Hematopoietic multipotent progenitor cell treated with erythropoietin and hydrocortisone succinate and interleukin-3 and kit ligand, for 15 days (in vitro differentiated cells): ENCODE results near the gene HTT.

ENCODE experiments used
- DNase-seq: peaks from one replicate; pipeline ENCODE4 v3.0.0-alpha.2; 2015; ENCODE audit warnings: low spot score

The HTT gene

DNA sequence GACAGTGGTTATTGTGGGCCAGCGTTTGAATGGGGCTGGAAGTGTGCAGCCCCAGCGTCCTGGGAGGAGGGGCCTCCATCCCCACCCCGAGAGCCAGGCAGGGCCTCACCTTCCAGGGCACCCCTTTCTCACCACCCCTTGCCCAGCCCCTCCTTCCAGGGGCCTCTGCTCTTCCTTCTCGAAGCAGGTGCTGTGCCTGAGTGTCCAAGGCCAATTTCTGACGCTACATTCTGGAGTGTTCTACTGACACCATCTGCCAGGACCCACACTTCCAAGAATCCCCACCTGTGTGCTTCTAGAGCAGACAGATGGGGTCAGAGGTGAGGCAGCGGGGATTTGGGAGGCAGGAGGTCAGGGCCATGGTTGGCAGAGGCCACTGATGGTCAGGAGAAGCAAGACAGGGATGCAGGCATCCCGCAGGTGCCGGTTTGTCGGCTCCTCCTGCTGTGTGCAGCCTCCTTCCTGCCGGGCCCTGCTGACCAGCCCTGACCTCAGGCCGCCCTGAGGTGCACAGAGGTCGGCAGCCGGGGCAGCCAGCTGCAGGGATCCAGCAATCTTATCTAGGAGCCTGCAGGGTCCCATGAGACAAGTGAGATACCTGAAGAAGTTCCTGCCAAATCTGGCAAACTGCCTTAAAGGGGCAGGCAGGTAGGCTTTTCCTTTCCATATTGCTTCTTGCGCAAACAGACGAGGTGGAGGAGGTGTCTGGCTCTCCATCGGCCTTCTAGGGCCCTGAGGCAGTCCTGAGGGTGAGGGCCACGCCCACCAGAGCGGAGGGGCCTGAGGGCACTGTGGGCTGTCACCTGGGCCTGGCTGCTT, 193.3 kb downstream of the HTT start:
- DNase-seq: no peak

DNA sequence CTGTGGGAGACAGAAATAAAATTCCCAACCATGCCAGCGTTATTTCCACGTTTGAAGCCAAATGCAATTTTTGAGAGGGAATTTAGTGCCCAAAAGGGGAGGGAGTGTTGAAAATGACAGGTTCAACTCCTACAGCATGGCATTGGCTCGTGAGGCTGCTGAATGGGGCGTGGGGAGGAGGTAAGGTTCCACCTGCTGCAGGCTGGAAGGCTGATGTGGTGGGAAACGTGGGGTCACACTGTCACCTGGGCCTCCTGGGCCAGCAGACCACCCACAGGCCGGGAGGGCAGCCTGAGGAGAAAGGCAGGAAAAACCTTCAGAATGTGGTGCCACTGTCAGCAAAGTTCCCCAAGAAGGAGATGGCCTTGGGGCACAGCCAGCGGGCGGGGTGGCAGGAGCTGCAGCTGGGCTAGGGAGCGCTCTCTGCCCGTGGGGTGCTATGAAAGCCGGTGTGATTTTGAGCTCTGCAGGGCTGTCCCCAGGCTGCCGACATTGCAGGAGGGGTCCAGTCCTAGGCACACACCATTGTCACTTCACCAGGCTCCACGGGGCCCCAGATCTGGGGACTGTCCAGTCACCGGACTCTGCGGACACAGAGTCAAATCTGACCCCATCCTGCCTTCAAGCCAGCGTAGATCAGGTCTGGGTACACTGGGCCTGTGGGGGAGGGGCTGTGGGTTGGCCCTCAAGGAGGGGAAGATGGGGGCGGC, 194.1 kb downstream of the HTT start:
- no peak for DNase-seq

DNA sequence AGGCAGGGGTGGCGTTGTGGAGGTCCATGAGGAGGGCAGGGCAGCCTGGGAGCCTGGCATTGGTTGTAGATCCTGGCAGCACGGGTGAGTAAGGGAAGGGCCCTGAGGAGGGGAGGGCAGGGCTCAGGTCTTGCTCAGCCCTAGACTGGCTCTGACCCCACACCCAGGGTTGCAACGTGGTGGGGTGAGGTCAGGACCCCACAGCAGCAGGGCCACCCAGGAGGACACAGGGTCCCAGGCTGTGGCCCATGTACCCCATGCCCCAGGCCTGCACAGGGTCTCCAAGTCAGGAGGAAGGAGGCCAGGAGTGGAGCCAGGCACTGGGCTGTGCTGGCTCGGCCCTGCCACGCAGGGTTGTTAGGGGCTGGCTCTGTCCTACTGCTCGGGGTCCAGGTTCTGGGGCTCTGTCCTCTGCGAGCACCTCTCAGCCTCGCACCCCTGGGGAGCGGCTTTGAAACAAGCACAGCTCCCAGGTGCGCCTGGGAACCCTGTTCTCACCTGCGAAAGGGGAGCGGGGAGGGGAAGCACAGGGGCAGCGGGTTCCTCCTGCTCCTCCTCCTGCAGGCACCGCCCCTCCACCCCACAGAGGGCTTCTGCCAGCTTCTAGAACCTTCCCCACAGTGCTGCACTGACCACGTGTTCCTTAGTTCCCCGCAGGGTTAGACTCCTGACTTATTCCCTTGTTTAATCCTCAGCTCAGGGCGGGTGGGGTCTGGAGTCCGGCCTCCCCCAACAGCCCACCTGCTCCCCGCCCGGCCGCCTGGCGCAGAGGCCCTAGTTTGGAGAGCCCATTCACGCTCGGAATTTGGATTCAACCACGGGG, 194.8 kb downstream of the HTT start:
- DNase-seq: no peak

DNA sequence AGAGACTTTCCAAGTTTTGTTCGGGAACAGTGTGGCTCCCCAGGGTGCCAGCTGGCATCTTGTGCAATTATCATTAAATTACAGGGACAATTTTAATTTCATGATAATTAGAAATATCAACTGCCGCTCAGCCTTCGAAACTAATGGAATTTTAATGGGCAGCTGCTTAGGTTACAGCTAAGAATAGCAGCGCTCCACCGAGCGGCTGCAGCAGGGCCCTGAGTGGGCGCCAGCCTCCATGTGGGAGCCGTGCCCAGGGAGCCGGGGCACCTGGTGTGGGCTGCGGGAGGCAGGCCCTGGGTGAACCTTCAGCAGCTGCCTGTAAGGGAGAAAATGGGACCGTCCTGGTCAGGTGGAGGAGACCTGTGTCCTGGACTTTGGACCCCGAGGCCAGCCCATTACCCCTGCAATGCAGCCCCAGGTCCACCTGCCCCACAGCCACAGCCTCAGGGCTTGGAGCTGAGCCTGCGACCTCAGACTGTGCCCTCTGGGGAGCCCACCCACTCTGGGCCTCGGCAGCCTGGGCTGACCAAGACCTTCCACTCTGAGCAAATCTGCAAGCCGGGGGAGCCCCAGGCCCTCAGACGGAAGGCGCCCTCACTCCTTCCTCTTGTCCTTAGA, 195.6 kb downstream of the HTT start:
- DNase-seq: no peak

DNA sequence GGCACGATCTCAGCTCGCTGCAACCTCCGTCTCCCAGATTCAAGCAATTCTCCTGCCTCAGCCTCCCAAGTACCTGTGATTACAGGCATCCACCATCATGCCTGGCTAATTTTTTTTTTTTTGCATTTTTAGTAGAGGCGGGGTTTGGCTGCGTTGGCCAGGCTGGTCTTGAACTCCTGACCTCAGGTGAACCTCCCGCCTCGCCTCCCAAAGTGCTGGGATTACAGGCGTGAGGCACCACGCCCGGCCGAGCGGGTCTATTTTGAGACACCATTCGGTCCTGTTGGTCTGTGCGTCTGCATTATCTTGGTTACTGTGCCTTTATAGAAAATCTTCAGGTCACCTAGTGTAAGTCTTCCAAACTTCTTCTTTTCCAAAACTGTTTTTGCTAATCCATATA, 196.7 kb downstream of the HTT start:
- no peak for DNase-seq

DNA sequence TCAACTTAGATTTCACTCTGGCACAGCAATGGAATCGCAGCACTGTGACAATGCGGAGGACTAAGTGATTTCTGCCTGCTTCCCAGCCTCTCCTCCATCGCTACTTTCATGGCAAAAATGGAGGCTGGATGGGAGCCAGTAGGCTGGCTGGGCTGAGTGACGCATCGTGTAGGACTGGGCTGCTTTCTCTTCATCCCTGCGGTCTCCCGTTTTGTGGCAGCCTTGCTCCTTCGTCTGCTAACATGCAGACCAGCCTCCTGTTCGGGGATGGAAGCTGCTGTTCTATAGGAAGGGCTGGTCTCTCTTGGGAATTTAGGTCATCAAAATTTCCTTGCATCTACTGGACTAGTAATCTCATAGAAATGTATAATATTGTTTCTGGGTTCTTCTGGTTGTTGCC, 202.5 kb downstream of the HTT start:
- no peak for DNase-seq

DNA sequence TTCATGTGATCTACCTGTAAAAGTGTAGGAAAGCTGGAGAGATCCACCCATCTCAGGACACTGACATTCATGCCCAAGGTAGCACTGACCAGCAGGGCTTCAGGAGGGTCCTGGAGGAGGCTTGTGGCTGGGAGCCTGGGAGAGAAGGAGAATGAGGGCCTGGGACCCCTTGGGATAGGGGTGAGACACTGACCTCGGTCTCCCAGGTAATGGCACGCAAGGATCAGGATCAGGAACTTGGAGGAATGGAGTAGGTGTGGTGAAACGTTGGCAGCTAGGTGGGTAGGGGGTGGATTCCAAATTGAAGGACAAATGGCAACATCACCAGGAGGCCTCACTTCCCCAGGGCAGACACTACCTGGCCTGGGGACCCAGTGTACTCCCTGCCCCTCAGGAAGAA, 206.0 kb downstream of the HTT start:
- DNase-seq: no peak

DNA sequence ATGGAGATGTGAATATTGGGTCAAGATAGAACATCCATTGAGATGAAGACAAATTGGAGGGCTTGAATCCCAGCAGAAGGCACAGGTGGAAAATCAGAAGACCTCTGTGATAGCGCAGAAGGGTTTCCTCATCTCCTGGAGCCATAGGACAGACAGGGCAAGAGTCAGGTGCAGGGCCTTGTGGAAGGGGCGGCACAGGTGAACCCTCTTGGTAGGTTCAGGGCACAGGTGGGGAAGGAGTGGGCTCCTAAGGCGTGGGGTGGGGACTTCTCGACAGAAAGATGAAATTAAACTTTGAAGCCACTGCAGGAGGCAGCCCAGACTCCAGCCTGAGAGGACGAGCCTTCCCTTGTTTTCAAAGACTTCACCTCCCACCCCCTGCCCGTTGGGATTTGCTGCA, 209.0 kb downstream of the HTT start:
- no peak for DNase-seq

DNA sequence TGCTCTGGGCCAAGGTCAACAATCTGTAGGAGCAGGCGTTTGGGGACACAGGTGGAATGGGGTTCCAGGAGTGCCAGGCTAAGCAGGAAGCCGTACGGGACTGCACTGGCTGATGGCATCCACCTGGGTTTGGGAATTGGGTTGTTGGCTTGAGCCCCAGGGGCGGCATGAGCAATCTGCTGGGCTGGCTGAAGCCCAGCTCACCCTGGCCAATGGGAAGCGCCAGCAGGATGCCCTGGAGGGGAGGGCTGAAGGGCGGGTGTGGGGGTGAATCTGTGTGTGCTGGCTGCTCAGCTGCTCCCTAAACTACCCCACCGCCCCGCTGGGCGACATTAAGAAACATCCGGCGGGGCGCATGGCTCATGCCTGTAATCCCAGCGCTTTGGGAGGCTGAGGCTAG, 209.4 kb downstream of the HTT start:
- DNase-seq: no peak

DNA sequence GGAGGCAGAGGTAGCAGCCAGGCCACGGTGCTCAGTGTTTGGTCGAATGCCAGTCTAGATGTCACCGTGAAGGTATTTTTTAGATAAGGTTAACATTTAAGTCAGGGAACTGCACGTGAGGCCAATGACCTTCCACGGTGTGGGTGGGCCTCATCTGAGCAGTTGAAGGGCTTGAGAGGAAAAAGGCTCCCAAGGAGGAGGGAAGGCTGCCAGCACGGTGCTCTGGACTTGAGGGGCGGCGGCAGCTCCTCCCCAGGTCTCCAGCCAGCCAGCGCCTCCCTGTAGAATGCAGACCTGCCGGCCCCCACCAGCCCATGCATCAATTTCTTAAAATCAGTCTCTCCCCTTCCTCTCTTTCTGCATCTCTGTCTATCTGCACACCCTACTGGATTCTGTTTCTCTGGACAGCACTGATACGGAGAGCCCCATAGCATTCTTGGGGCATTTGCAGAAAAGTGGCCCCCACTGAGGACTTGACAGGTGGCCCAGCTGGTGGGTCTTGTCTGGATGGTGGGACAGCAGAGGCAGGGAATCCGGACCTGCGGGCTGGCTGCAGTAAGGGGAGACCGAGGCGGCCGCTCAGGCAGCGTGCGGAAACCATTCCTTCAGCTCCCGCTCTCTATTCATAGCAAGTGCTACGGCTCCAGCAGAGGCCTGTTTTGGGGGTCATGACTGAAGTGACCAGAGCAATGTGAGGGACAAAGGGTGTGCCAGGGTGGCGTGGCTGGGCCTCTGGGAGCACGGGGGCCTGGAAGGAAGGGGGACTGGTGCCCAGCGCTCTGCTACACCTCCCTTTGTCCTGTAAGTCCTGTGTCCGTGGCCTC, 210.5 kb downstream of the HTT start:
- DNase-seq: no peak

DNA sequence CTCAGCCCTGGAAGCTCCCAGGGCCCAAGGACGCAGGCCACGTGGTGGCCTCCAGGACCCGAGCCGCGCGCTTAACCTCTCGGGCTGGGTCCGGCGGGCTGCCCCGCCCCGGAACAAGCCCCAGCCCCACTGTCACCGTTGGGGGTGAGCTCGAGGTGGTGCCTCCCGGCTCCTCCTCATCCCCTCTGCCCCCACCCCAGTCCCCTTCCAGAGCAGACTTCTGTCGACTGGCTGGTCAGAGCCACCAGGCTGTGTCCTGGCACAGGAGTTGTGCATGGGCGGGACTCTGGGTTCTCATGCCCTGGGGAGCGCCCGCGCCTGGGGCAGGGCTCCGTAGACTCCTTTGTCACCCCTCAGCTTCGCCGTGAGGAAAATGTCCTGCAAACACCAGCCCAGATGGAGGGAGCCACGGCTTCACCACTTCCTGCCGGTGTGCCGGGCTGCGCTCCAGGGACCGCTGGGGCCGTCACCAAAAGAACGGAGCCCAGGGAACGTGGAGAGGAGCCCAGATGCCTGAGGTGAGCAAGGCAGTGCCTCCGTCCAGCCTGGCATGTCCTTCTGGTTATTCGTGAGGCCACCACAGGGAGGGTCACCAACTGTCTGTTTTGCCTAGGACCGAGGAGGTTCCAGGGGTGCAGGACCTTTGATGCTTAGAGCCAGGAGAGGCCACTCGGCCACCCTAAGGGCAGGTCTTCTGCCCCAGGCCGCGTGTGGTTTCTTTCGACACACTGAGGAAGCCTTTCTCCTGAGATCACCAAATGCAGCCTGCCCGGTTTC, 211.3 kb downstream of the HTT start:
- DNase-seq: no peak

DNA sequence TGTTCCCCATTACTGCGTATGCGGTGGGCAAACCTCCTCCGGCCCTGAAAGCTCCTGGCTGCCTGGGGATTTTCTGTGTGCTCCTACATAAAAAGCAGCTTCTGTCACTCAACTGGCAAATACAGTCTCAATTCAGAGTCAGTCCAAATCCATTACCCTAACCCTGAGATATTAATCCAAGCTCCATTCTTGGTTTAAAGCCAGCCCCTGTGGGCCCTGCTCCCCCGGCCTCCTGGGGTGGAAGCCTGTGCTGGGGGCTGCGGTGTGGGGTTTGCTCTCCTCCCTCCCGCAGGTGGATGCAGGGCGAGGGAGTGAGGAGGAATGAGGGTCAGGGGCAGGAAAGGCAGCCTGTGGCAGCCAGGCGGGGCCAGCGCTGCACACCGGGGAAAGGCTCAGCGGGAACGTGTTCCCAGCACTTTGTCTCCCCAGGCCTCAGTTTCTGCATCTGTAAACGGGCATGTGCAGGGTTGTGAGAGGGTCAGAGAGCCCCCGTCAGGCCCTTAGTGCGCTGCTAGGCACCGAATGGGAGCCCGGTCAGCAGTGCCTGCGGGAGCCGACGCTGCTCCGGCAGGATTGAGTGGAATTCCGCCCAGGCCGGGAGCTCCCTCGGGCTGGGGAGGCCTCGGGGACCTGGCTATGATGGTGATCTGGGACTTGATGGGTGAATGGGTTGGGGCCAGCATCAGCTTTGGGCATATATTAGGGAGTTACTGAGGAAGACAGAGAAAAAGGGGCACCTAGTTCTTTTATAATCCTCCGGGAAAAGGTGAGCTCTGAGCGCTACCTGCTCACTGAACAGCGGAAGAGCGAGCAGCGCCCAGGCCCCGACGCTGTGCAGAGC, 212.1 kb downstream of the HTT start:
- no peak for DNase-seq

DNA sequence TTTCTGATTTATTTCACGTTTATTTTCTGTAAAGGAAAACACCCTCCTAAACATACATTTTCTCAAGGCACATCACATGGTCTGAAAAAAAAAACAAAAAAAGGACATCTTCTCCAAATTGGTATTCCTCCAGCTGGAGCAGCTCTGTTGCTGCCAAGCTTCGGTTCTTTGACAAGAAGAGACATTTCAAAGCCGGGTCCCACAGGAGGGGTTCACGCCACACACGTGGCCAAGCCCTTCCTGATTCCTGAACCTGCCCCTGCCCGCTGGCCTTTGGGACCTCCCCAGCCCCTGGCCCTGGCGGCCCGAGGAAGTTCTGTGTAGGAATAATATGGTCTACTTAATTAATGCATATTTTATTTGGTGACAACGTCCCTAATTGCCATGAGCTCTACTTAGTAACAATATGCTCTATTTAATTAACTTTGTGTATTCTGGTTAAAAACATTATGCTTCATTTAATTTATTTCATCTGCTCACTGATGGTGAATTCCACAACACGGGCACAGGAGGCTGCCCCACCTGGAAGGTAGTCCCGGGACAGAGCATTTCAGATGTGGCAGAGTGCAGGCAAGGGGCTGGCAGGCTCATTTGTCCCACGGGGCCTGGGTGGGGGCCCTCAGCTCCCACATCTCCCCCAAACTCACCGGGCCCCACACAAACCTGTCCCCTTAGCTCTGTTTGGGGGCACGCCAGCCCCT, 212.9 kb downstream of the HTT start:
- no peak for DNase-seq

DNA sequence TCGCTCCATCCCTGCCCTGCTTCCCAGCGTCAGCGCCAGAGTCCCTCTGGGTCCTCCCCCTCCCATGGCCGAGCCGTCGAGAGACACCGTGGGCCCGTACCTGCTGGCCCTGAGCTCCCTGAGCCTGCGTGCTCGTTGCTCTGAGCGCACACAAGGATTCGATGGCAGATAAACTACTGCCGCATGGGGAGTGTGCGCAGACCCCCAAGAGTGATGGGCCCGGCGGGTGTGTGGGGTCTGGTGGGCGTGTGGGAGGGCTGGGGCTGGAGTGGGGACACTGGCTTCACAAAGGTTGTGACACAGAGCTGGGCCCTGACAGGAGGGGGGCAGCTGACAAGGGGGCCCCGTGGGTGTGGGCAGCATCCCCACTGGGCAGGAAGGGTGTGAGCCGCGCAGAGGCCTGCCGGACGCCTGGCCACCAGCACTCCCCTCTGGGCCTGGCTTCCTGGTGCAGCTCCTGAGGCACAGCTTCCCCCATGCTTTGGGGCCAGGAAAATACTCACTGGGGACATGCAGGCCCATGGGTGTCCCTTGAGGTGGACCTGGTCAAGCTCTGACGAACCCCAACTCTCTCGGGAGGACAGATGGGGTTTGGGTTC, 213.6 kb downstream of the HTT start:
- no peak for DNase-seq

DNA sequence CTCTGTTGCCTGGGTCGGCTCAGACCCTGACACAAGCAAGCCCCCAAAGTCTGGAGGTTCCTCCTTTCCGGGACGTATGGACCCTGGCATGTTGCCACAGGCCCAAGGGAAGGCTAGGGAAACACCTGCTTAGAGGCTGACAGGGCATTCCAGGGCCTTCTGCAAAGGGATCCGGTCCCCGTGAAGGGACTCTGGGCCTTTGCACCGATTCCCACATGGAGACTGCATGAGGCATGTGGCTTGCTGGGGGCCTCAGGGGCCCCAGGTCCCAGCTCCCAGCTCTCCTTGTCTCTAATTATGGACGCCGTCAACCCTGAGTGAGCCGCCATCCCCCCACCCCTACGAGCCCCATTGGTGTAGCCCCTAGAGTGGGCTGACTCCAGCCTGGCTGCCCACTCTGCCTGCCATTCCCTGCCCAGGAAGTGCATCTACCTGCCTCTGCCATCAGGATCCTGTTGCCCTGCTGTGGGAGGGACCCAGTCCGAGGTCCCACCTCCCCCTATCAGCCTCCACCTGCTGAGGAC, 214.2 kb downstream of the HTT start:
- DNase-seq: no peak

DNA sequence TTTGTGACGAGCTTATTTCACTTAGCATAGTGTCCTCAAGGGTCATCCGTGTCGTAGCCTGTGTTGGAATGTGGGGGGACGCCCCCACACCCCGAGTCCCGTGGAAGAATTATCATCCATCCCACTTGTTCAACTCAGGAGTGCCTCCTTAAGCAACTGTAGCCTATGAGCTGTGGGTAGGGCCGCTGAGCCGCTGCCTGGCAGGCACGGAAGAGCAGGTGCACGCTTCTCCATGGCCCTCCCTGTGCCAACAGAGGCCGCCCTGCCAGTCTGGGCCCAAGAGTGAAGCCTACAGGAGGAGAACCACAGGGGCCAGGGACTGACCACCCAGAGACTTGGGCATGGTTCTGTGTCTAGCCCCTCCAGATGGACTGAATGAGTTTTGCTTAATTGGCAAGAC, 216.0 kb downstream of the HTT start:
- no peak for DNase-seq

DNA sequence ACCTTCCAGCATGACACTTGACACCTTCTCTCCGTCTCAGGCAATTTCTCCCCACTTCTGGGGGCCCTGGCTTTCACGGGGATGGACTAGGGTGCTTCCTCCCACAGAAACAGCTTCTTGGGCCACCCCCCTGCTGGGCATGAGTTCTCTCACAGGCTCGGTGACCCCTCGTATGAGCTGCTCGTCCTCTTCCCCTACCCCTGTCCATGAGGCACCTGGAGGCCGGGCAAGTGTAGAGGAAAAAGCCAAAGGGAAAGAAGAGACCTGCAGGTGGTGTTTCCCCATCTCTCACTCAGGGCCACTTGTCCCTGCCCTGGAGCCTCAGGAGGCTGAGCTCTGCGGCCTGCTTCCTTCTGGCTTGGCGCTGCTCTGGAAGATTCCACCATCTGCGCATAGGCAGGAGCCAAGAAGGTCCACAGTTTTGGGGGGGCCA, 216.4 kb downstream of the HTT start:
- no peak for DNase-seq

DNA sequence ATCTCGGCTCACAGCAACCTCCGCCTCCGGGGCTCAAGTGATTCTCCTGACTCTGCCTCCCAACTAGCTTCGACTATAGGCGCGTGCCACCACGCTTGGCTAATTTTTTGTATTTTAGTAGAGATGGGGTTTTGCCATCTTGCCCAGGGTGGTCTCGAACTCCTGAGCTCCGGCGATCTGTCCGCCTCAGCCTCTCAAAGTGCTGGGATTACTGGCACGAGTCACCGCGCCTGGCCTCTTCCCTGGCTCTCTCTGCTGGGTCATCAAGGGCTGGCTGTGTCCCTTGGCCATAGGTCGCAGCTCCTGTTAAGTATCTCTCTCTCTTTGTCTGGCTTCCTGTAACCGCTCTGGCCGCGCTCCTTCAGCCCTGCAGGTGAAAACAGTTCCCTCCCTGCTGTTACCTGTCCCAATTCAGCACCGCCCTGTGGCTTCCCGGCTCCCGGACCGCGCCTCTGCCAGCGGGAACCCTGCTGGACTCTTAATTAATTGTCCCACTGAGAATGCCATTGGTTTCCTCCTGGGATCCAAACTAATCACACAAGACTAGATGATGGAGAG, 217.0 kb downstream of the HTT start:
- DNase-seq: no peak
